Measurements from ENCODE around the gene CCSER2.

Gene CCSER2

DNA sequence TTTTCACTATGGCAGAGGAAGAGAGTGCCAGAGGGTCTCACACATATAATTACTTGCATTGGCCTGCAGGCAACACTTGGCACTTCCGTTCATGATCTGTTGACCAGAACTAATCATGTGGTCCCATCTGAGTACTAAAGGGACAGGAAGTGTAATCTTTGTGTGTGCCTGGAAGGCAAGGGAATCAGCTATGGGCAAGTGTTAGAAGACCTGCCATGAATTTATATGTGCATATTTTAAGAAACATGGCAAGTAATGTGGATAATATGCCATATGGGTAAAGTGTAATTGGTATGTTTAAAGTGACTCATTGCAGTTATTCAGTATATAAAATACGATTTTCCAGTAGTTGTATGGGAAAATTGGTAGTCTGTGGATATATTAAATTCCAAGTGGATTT lies 46.1 kb downstream of the CCSER2 start:
- TF ChIP-seq CTCF (IDR thresholded peaks at IDR 0.05; ENCODE audit: low read depth, low read length): no peak
- no peak for DNase-seq (ENCODE audit: low read depth in 2 of 2)
- no peak overlapping the region for H3K4me3 ChIP-seq (replicated peaks in 1 of 2; ENCODE audit: low read depth in 2 of 2, low read length in 2 of 2)

DNA sequence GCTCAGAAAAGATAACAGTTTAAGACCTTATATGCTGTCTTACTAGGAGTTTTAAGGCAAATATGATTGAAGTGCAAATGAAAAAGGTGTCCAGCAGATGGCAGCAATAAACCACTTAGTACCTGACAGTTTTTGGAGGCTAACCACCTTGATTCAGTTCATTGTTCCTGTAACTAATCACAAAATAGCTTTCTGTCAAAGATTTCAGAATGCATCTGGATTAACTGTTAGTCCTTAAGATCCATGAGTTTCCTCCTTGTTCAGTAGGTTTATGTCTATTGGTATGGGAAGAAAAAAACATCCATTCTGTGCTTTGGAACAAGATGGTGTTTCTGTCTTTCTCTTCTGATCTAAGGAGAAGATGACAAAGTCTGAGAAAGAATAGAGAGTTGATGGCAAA lies 46.6 kb downstream of the CCSER2 start:
- TF ChIP-seq CTCF (IDR thresholded peaks at IDR 0.05; ENCODE audit: low read depth, low read length): peak; percentile 53
- peak; percentile 75 to 79 for DNase-seq (ENCODE audit: low read depth in 2 of 2)
- H3K4me3 ChIP-seq (replicated peaks in 1 of 2; ENCODE audit: low read depth in 2 of 2, low read length in 2 of 2): no peak overlapping the region

DNA sequence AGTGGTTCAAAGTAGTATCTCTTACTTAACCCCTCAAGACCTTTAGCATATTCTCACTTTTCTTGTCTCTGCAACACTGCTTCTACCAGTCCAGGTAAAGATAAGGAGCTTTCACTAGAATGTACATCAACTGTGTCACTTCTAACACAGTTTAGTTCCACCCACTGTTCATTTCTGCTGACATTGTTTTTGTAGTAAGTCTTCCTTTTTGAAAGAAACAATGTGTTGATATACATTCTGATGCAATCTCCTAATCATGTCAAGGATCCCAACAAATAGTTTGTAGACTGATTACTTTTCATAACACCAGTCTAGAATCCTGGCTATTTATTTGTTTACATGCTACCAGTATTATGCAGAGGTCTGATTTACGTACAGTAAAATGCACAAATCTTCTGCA lies 47.5 kb downstream of the CCSER2 start:
- no peak for DNase-seq (ENCODE audit: low read depth in 2 of 2)
- no peak overlapping the region for H3K4me3 ChIP-seq (replicated peaks in 1 of 2; ENCODE audit: low read depth in 2 of 2, low read length in 2 of 2)
- no peak for TF ChIP-seq CTCF (IDR thresholded peaks at IDR 0.05; ENCODE audit: low read depth, low read length)

DNA sequence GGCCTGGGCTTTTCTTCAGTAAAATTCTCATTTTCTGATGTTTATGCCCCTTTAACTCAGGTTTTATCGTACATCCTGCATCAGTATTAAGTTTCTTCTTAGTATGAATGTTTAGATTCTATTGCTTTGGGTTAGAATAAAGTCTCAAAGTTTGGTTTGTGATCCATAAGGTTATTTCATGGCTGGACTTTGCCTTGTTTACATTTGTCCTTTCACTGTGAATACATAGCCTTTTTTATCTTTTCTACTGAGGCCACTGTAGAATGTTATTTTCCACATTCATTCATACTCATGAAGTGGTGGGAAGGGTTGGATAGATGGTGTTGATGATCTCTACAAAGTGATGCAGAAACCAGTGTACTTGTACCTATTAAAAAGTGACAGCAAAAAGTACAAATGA lies 59.8 kb downstream of the CCSER2 start:
- TF ChIP-seq CTCF (IDR thresholded peaks at IDR 0.05; ENCODE audit: low read depth, low read length): no peak
- H3K4me3 ChIP-seq (replicated peaks in 1 of 2; ENCODE audit: low read depth in 2 of 2, low read length in 2 of 2): no peak overlapping the region
- DNase-seq (ENCODE audit: low read depth in 2 of 2): no peak

GRCh38 chr10:84390364-84390763 lies 62.0 kb downstream of the CCSER2 start:
- no peak overlapping the region for H3K4me3 ChIP-seq (replicated peaks in 1 of 2; ENCODE audit: low read depth in 2 of 2, low read length in 2 of 2)
- no peak for DNase-seq (ENCODE audit: low read depth in 2 of 2)
- no peak for TF ChIP-seq CTCF (IDR thresholded peaks at IDR 0.05; ENCODE audit: low read depth, low read length)

DNA sequence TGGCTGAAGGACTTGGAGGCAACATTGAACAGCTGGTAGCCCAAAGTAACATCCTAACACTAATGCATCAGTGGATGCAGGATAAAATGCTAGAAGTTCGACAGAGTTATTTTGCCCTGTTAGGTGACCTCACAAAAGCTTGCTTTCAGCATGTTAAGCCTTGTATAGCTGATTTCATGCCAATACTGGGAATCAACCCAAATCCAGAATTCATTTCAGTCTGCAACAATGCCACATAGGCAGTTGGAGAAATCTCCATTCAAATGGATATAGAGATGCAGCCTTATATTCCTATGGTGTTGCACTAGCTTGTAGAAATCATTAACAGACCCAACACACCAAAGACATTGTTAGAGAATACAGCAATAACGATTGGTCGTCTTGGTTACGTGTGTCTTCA lies 62.9 kb downstream of the CCSER2 start:
- no peak for TF ChIP-seq CTCF (IDR thresholded peaks at IDR 0.05; ENCODE audit: low read depth, low read length)
- peak in 1 of 2 donors; percentile 30 for DNase-seq (ENCODE audit: low read depth in 2 of 2)
- no peak overlapping the region for H3K4me3 ChIP-seq (replicated peaks in 1 of 2; ENCODE audit: low read depth in 2 of 2, low read length in 2 of 2)

- no peak for DNase-seq (ENCODE audit: low read depth in 2 of 2)
- H3K4me3 ChIP-seq (replicated peaks in 1 of 2; ENCODE audit: low read depth in 2 of 2, low read length in 2 of 2): no peak overlapping the region
- no peak for TF ChIP-seq CTCF (IDR thresholded peaks at IDR 0.05; ENCODE audit: low read depth, low read length)
These were observed 63.8 kb downstream of the CCSER2 start for GRCh38 chr10:84392181-84392580.
